MCF 10A (cell line): Measurements from ENCODE around the gene GPC5. TPM values are rescaled to one million over a fixed set of nuclear protein-coding genes. Genes with fewer than 3 reads are reported as not detected.

Source experiments
- BruUV-seq: library from RNA; stranded (reverse); fragments of 400-500 nt; replicated peaks from 2 replicates; lab custom pipeline; 2021; lab: Mats Ljungman, UMichigan
- CTCF ChIA-PET: fragments of 300-600 bp; sonication (Branson Sonifier 250); formaldehyde crosslinking; extraction: SDS; loops from one replicate; lab custom pipeline; 2021; ENCODE audit warnings: antibody characterized with exemption, inconsistent platforms; lab: Yijun Ruan, JAX
- POLR2A ChIA-PET: fragments of 300-600, 350-650 bp; sonication (Branson Sonifier 250); formaldehyde crosslinking; extraction: SDS; loops from one replicate; lab custom pipeline; 2020; ENCODE audit warnings: antibody characterized with exemption, inconsistent platforms; lab: Yijun Ruan, JAX
- DNase-seq: peaks from one replicate; pipeline ENCODE4 v3.0.0-alpha.2; 2018; ENCODE audit not compliant: unreplicated experiment
- H3K27ac Mint-ChIP-seq: one replicate; pipeline ENCODE4 v1.8.0; 2022; ENCODE audit warnings: mild to moderate bottlenecking, low read depth, mixed read lengths; ENCODE audit not compliant: unreplicated experiment
- H3K27me3 Mint-ChIP-seq: one replicate; pipeline ENCODE4 v1.8.0; 2022; ENCODE audit warnings: mixed read lengths; ENCODE audit not compliant: insufficient read depth, unreplicated experiment
- H3K36me3 Mint-ChIP-seq: one replicate; pipeline ENCODE4 v1.8.0; 2022; ENCODE audit warnings: mild to moderate bottlenecking, moderate library complexity, mixed read lengths; ENCODE audit not compliant: insufficient read depth, unreplicated experiment
- H3K4me1 Mint-ChIP-seq: one replicate; pipeline ENCODE4 v1.8.0; 2022; ENCODE audit warnings: mixed read lengths; ENCODE audit not compliant: insufficient read depth, unreplicated experiment
- H3K4me3 Mint-ChIP-seq: one replicate; pipeline ENCODE4 v1.8.0; 2022; ENCODE audit warnings: mild to moderate bottlenecking, moderate library complexity, mixed read lengths; ENCODE audit not compliant: unreplicated experiment
- H3K9me3 Mint-ChIP-seq: one replicate; pipeline ENCODE4 v1.8.0; 2022; ENCODE audit warnings: mixed read lengths; ENCODE audit not compliant: unreplicated experiment
- intact Hi-C: fragments of 100-400 bp; cut with micrococcal nuclease; formaldehyde crosslinking; loops from 2 replicates; pipeline ENCODE4 v1.14.1; 2022
- total RNA-seq: library from RNA; stranded (reverse); gene quantifications from 2 replicates; pipeline ENCODE4 v1.2.3, GENCODE V29; 2022
- TF ChIP-seq, protein P1 (sequence below): fragments of 200-600 bp; IDR thresholded peaks from one replicate; pipeline ENCODE4 v1.8.0; 2022; ENCODE audit warnings: antibody characterized with exemption, mild to moderate bottlenecking; ENCODE audit not compliant: unreplicated experiment

The GPC5 gene
- total RNA-seq, 1 experiment from 2014 or later: not detected

DNA sequence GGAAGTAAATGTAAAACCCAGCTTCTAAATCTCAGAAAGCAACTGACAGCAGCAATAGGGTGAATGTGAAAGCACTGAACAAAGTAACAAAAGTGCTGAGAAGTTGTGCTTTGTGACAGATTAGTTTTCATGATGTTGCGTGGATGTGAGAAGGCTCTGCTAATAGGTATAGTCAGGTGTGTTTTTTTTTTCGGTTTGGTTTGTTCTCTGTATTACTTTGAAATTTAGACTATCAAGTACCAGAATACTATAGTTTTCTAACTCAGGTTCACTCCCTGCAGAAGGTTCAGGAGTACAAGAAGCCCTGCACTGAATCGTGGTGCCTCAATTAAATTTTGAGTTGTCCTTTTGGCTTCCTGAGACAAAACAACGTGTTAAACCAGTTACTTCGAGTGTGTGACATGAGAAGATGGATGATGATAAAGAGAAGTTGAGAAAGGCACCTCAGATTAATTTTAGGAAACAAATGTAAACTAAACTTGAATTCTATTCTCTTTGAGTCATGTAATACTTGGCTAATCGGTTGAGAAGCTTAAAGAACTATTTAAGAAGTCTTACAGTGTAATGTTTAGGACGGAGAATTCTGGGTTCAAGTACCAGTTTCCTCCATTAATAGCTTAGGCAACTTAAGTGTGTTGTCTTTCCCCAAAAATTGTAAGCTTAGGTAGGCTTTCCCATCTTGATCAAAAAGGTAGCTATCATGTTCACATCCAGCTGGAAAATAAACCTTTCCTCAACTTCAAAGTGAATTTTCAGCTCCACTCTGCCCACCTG is 40.6 kb upstream of the GPC5 start:
- POLR2A ChIA-PET: interaction anchor here (0.8 to 1.0 kb wide), 2 partner anchors 9 to 12 kb away, joined by 4 read pairs; no protein-coding TSS in a partner anchor
- Mint-ChIP-seq H3K4me1 (peaks cover 10% of the 10 kb centered on the region), H3K36me3 (peaks cover 63% of the 10 kb centered on the region), H3K27me3 (no peaks in the 10 kb centered on the region), H3K4me3 (no peak overlapping the region), H3K9me3 (no peaks in the 10 kb centered on the region), H3K27ac (no peak overlapping the region)
- TF ChIP-seq, protein P1, sequence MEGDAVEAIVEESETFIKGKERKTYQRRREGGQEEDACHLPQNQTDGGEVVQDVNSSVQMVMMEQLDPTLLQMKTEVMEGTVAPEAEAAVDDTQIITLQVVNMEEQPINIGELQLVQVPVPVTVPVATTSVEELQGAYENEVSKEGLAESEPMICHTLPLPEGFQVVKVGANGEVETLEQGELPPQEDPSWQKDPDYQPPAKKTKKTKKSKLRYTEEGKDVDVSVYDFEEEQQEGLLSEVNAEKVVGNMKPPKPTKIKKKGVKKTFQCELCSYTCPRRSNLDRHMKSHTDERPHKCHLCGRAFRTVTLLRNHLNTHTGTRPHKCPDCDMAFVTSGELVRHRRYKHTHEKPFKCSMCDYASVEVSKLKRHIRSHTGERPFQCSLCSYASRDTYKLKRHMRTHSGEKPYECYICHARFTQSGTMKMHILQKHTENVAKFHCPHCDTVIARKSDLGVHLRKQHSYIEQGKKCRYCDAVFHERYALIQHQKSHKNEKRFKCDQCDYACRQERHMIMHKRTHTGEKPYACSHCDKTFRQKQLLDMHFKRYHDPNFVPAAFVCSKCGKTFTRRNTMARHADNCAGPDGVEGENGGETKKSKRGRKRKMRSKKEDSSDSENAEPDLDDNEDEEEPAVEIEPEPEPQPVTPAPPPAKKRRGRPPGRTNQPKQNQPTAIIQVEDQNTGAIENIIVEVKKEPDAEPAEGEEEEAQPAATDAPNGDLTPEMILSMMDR: no peak
- no TSS peak for BruUV-seq
- intact Hi-C loops: no loop called here
- CTCF ChIA-PET: interaction anchor here (0.8 to 0.9 kb wide), 2 partner anchors 16 to 362 kb away, joined by 3 read pairs; no protein-coding TSS in a partner anchor
- no peak for DNase-seq

DNA sequence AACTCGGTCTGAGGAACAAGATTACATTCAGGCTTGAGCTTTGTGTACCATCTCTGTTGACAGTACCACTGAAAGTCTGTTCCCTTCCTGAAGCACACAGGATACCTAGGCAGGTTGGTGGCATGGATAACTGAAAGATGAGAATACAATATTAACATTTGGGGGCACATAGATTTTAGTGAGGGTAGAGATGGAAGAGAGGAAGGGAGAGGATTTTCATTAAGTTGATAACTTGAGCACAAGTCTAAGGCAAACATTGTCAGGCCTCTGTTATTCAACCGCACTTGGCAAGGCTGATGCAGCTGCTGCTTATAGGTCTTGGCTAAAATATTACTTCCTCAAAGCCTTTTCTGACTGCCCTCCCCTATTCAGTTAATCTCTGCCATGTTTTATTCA is 40.0 kb upstream of the GPC5 start:
- peaks cover 10% of the 10 kb centered on the region for H3K4me1 Mint-ChIP-seq

DNA sequence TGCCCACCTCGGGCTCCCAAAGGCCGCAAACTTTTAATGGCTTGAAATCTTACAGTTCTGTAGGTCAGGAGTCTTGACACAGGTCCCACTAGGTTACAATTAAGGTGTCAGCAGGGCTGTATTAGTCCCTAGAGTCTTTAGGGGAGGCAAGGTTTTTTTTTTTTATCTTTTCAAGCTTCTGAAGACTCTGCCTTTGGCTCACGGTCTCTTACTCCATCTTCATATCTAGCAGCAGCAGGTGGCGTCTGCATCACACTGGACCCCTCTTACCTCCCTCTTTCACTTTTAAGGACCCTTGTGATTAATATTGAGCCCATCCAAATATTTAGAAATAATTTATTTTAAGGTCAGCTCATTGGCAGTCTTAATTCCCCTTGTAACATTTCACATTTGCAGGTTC is 39.3 kb upstream of the GPC5 start:
- POLR2A ChIA-PET: interaction anchor here (0.6 to 1.1 kb wide), 2 partner anchors 12 to 358 kb away, joined by 3 to 4 read pairs; partner anchors contain the start of gene MIR17HG
- Mint-ChIP-seq H3K36me3 (peaks cover 50% of the 10 kb centered on the region), H3K4me3 (no peak overlapping the region), H3K4me1 (peaks cover 10% of the 10 kb centered on the region), H3K9me3 (no peaks in the 10 kb centered on the region), H3K27me3 (no peaks in the 10 kb centered on the region), H3K27ac (no peak overlapping the region)
- CTCF ChIA-PET: interaction anchor here (0.6 to 1.4 kb wide), 4 partner anchors 10 to 460 kb away, joined by 3 to 4 read pairs (median 3); no protein-coding TSS in a partner anchor
- intact Hi-C loops: no loop called here
- no peak for DNase-seq
- TF ChIP-seq, protein P1: no peak
- BruUV-seq: no TSS peak

More for the DNA sequence above, 40.0 kb upstream of the GPC5 start:
- no peak for DNase-seq
- H3K36me3 Mint-ChIP-seq: peaks cover 57% of the 10 kb centered on the region
- no TSS peak for BruUV-seq
- TF ChIP-seq, protein P1: no peak
- intact Hi-C loops: no loop called here
- H3K9me3 Mint-ChIP-seq: no peaks in the 10 kb centered on the region
- no peak overlapping the region for H3K27ac Mint-ChIP-seq
- no peak overlapping the region for H3K4me3 Mint-ChIP-seq
- ChIA-PET POLR2A (interaction anchor here (0.8 to 1.0 kb wide), 2 partner anchors 9 to 12 kb away, joined by 4 read pairs; no protein-coding TSS in a partner anchor), CTCF (interaction anchor here (0.8 to 0.9 kb wide), 2 partner anchors 15 to 362 kb away, joined by 3 read pairs; no protein-coding TSS in a partner anchor)
- H3K27me3 Mint-ChIP-seq: no peaks in the 10 kb centered on the region

DNA sequence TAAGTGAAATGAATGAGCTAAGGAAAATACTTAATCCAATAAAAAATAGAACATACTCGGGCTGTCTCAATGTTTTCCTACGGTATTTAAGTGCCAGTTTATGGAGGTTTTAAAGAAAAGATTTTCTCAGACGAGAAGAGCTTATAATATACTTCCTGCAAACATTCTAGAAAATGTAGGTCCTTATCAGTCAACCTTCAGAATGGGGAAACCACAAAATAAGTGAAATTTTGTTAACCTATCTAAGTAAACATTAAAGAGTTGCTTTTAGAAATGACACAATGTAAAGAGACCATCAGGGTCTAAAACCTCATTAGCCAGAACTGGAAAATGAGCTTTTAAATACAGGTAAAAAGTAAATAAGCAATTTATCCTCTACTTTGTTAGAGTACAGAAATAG is 38.8 kb upstream of the GPC5 start:
- no peaks in the 10 kb centered on the region for H3K27me3 Mint-ChIP-seq

More for the DNA sequence above, 38.8 kb upstream of the GPC5 start:
- H3K27ac Mint-ChIP-seq: no peak overlapping the region
- intact Hi-C loops: no loop called here
- peaks cover 10% of the 10 kb centered on the region for H3K4me1 Mint-ChIP-seq
- H3K36me3 Mint-ChIP-seq: peaks cover 45% of the 10 kb centered on the region
- TF ChIP-seq, protein P1: no peak
- POLR2A ChIA-PET: interaction anchor here (0.6 to 1.1 kb wide), 2 partner anchors 12 to 357 kb away, joined by 3 to 4 read pairs; partner anchors contain the start of gene MIR17HG
- no peaks in the 10 kb centered on the region for H3K9me3 Mint-ChIP-seq
- BruUV-seq: no TSS peak
- no peak overlapping the region for H3K4me3 Mint-ChIP-seq
- no peak for DNase-seq
- CTCF ChIA-PET: interaction anchor here (0.6 to 1.4 kb wide), 6 partner anchors 10 to 460 kb away, joined by 3 to 4 read pairs (median 4); no protein-coding TSS in a partner anchor
